GM12892 (cell line): Measurements from ENCODE around the gene NPIPA1.
"Not testable (repeated sequence)": the region's sequence is repeated elsewhere in the genome, so short reads cannot be mapped to it uniquely, and the experiment has no call there.

ENCODE experiments used
- POLR2A ChIP-seq: IDR thresholded peaks from 2 replicates; pipeline ENCODE4 v1.6.1; 2011; ENCODE audit warnings: low read depth, low read length, control low read depth
- POLR2AphosphoS5 ChIP-seq: IDR thresholded peaks from 2 replicates; pipeline ENCODE4 v1.6.1; 2011; ENCODE audit warnings: low read depth, low read length, control low read depth

- TF ChIP-seq POLR2A, POLR2AphosphoS5: not testable (repeated sequence)
Observed at GRCh38 chr16:14999845-15000244, 62.6 kb downstream of the NPIPA1 start.
